ENCODE data around the gene FAIM. TPM values are rescaled to one million over a fixed set of nuclear protein-coding genes. Genes with fewer than 3 reads are reported as not detected.

FAIM gene
- total and polyA plus RNA-seq, 4 donors: 3.3 to 8.5 (median 5.1) TPM

DNA sequence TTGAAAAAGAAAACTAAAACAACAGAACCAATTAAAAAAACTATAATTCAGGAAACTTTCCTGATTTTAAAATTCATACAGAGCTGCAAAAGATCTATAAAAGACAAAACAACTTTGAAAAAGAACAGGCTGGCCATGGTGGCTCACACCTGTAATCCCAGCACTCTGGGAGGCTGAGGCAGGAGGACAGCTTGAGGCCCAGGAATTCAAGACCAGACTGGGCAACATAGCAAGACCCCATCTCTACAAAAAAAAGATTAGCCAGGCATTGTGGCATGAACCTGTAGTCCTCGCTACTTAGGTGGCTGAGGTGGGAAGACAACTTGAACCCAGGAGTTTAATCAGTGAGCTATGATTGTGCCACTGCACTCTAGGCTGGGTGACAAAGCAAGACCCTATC, 21.2 kb upstream of the FAIM start:
- 98% methylated on average over 1 of the region's 1 CpG for WGBS

GRCh38 chr3:138588445-138588844, 20.1 kb upstream of the FAIM start:
- Histone ChIP-seq H3K36me3 (ENCODE audit: control insufficient read depth in 4 of 4, insufficient read depth in 3 of 4, low read depth in 1 of 4, low read length in 3 of 4) (peaks cover 0 to 4% (median 2%) of the 10 kb centered on the region in 4 donors), H3K9me3 (ENCODE audit: control insufficient read depth in 4 of 4, low read length in 3 of 4) (no peaks in the 10 kb centered on the region), H3K9ac (ENCODE audit: low read depth in 1 of 2, low read length in 2 of 2) (no peak overlapping the region), H3K4me1 (ENCODE audit: control insufficient read depth in 4 of 4, insufficient read depth in 4 of 4, low read length in 3 of 4) (peaks cover 0 to 15% (median 12%) of the 10 kb centered on the region in 4 donors), H3K27me3 (ENCODE audit: control insufficient read depth in 4 of 4, insufficient read depth in 4 of 4, low read length in 3 of 4) (no peaks in the 10 kb centered on the region), H3K27ac (ENCODE audit: low read depth in 1 of 2, low read length in 2 of 2) (no peak overlapping the region), H3K4me3 (ENCODE audit: low read depth in 1 of 3, low read length in 3 of 3) (no peak overlapping the region)
- 92% methylated on average over 5 of the region's 5 CpGs for WGBS
- no peak for DNase-seq (ENCODE audit: low spot score)
- TF ChIP-seq MAX (IDR thresholded peaks at IDR 0.05): no peak
- no peak for TF ChIP-seq TAF1 (conservative IDR thresholded peaks at IDR 0.05)
- TF ChIP-seq SP1 (IDR thresholded peaks at IDR 0.05): no peak
- no peak for TF ChIP-seq REST (IDR thresholded peaks at IDR 0.05)
- TF ChIP-seq, protein P1, sequence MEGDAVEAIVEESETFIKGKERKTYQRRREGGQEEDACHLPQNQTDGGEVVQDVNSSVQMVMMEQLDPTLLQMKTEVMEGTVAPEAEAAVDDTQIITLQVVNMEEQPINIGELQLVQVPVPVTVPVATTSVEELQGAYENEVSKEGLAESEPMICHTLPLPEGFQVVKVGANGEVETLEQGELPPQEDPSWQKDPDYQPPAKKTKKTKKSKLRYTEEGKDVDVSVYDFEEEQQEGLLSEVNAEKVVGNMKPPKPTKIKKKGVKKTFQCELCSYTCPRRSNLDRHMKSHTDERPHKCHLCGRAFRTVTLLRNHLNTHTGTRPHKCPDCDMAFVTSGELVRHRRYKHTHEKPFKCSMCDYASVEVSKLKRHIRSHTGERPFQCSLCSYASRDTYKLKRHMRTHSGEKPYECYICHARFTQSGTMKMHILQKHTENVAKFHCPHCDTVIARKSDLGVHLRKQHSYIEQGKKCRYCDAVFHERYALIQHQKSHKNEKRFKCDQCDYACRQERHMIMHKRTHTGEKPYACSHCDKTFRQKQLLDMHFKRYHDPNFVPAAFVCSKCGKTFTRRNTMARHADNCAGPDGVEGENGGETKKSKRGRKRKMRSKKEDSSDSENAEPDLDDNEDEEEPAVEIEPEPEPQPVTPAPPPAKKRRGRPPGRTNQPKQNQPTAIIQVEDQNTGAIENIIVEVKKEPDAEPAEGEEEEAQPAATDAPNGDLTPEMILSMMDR (IDR thresholded peaks at IDR 0.05; ENCODE audit: low read depth, low read length, missing input control): no peak
- no peak for TF ChIP-seq ZBTB33 (IDR thresholded peaks at IDR 0.05)
- no peak for TF ChIP-seq FOXA2 (IDR thresholded peaks at IDR 0.05)
- TF ChIP-seq YY1 (IDR thresholded peaks at IDR 0.05): no peak
- no peak for TF ChIP-seq JUND (IDR thresholded peaks at IDR 0.05)
- TF ChIP-seq RXRA (IDR thresholded peaks at IDR 0.05): no peak
- no peak for TF ChIP-seq FOXA1 (IDR thresholded peaks at IDR 0.05)
- no peak for TF ChIP-seq HNF4G (IDR thresholded peaks at IDR 0.05)

More for the DNA sequence above, 21.2 kb upstream of the FAIM start:
- TF ChIP-seq RXRA (IDR thresholded peaks at IDR 0.05) (no peak), YY1 (IDR thresholded peaks at IDR 0.05) (no peak), RAD21 (IDR thresholded peaks at IDR 0.05) (no peak), FOXA2 (IDR thresholded peaks at IDR 0.05) (no peak), HNF4G (IDR thresholded peaks at IDR 0.05) (no peak), FOXA1 (IDR thresholded peaks at IDR 0.05) (no peak), EGR1 (IDR thresholded peaks at IDR 0.05; ENCODE audit: low read depth in 2 of 2) (no peak), MAX (IDR thresholded peaks at IDR 0.05) (no peak), REST (IDR thresholded peaks at IDR 0.05) (no peak), ATF3 (IDR thresholded peaks at IDR 0.05) (no peak), HNF4A (conservative IDR thresholded peaks at IDR 0.05) (no peak)
- peaks cover 0 to 4% (median 2%) of the 10 kb centered on the region in 4 donors for H3K36me3 ChIP-seq (ENCODE audit: control insufficient read depth in 4 of 4, insufficient read depth in 3 of 4, low read depth in 1 of 4, low read length in 3 of 4)
- no peaks in the 10 kb centered on the region for H3K27me3 ChIP-seq (ENCODE audit: control insufficient read depth in 4 of 4, insufficient read depth in 4 of 4, low read length in 3 of 4)
- H3K27ac ChIP-seq (ENCODE audit: low read depth in 1 of 2, low read length in 2 of 2): no peak overlapping the region
- H3K9ac ChIP-seq (ENCODE audit: low read depth in 1 of 2, low read length in 2 of 2): no peak overlapping the region
- H3K4me3 ChIP-seq (ENCODE audit: low read depth in 1 of 3, low read length in 3 of 3): no peak overlapping the region
- no peaks in the 10 kb centered on the region for H3K9me3 ChIP-seq (ENCODE audit: control insufficient read depth in 4 of 4, low read length in 3 of 4)
- DNase-seq (ENCODE audit: low spot score): no peak
- H3K4me1 ChIP-seq (ENCODE audit: control insufficient read depth in 4 of 4, insufficient read depth in 4 of 4, low read length in 3 of 4): peaks cover 0 to 8% (median 5%) of the 10 kb centered on the region in 4 donors
